Kidney (tissue), 14 donors: Measurements from ENCODE around the gene CLEC17A. TPM values are rescaled to one million over a fixed set of nuclear protein-coding genes. Genes with fewer than 3 reads are reported as not detected.
"Not testable (repeated sequence)": the region's sequence is repeated elsewhere in the genome, so short reads cannot be mapped to it uniquely, and the experiment has no call there.

Experiments used
- DNase-seq, 5 donors: peaks; one replicate each; pipeline ENCODE4 v3.0.0-alpha.2; 2013 to 2020
- FAIRE-seq: peaks from 2 replicates; lab custom pipeline; 2012; peaks lifted over from hg19 to GRCh38; lab: Jason Lieb, UNC
- H3K27ac ChIP-seq, 2 donors: one replicate each; pipeline ENCODE4 v1.7.0; 2013; ENCODE audit warnings: low read depth in 2 of 2, low read length in 2 of 2, inconsistent platforms in 1 of 2
- H3K27me3 ChIP-seq: one replicate; pipeline ENCODE4 v1.7.1; 2013; ENCODE audit warnings: low read length, inconsistent platforms; ENCODE audit not compliant: control insufficient read depth, insufficient read depth
- H3K36me3 ChIP-seq, 3 donors: one replicate each; pipeline versions ENCODE4 v1.7.0 to v1.7.1; 2013; ENCODE audit warnings: low read length in 3 of 3, control low read depth in 1 of 3, inconsistent platforms in 1 of 3; ENCODE audit not compliant: insufficient read depth in 3 of 3, control insufficient read depth in 2 of 3
- H3K4me1 ChIP-seq, 3 donors: one replicate each; pipeline versions ENCODE4 v1.7.0 to v1.7.1; 2013; ENCODE audit warnings: low read length in 3 of 3, inconsistent platforms in 1 of 3, low read depth in 1 of 3; ENCODE audit not compliant: control insufficient read depth in 2 of 3, insufficient read depth in 2 of 3
- H3K4me3 ChIP-seq, 3 donors: one replicate each; pipeline versions ENCODE4 v1.7.0 to v1.8.1; 2013; ENCODE audit warnings: low read length in 3 of 3, control low read depth in 1 of 3, inconsistent platforms in 1 of 3
- H3K9ac ChIP-seq, 3 donors: one replicate each; pipeline versions ENCODE4 v1.7.0 to v1.7.1; 2013; ENCODE audit warnings: low read length in 3 of 3, control low read depth in 1 of 3, inconsistent platforms in 1 of 3
- H3K9me3 ChIP-seq, 3 donors: one replicate each; pipeline versions ENCODE4 v1.7.0 to v1.7.1; 2013; ENCODE audit warnings: low read length in 3 of 3, control low read depth in 1 of 3, inconsistent platforms in 1 of 3; ENCODE audit not compliant: control insufficient read depth in 2 of 3, insufficient read depth in 1 of 3
- CTCF ChIP-seq: IDR thresholded peaks from 3 replicates; pipeline ENCODE4 v1.5.1; 2012; ENCODE audit warnings: mild to moderate bottlenecking, moderate library complexity, borderline replicate concordance; ENCODE audit not compliant: insufficient read depth; ENCODE audit errors: extremely low read depth
- intact Hi-C: fragments of 100-400 bp; cut with DNase I; formaldehyde crosslinking; loops from one replicate; pipeline ENCODE4 v1.11.1; 2022
- polyA plus RNA-seq: library from polyadenylated mRNA; stranded (reverse); fragments of 350-450 nt; fragmentation: Illumina TruSeq; extraction: RNeasy Lipid Tissue Mini Kit (QIAGEN cat#74804); gene quantifications from one replicate; pipeline ENCODE4 v1.2.3, GENCODE V29; 2014; ENCODE audit warnings: low read depth, low replicate concordance; ENCODE audit not compliant: insufficient read depth
- total RNA-seq: library from RNA; stranded (reverse); fragmentation: NEBNext Ultra II Directional; extraction: Animal tissue kit (Norgen Biotek cat#: 25700); gene quantifications from one replicate; pipeline ENCODE4 v1.2.1, GENCODE V29; 2021
- donor health status: control.
- donor health status: control.
- donor health status: control.
- donor health status: control.
- donor health status: control.
- donor health status: DM: yes; HTN: yes; CAD: no.
- donor health status: Normal renal cell carcinoma (clear cell type).

The CLEC17A gene
- total and polyA plus RNA-seq, 2 donors from 2014 or later: 0.76 TPM; not detected in 1

- Histone ChIP-seq H3K27ac (no peak overlapping the region), H3K36me3 (no peaks in the 10 kb centered on the region), H3K27me3 (no peaks in the 10 kb centered on the region), H3K4me3 (no peak overlapping the region), H3K4me1 (peaks cover 0 to 15% (median 6%) of the 10 kb centered on the region in 3 donors), H3K9ac (no peak overlapping the region), H3K9me3 (no peaks in the 10 kb centered on the region)
- TF ChIP-seq CTCF: no peak
- DNase-seq: no peak
- intact Hi-C loops: no loop called here
- FAIRE-seq: no peak
Measured at GRCh38 chr19:14563590-14563926, 19.3 kb upstream of the CLEC17A start.

- no peak overlapping the region for H3K4me3 ChIP-seq
- H3K9ac ChIP-seq: no peak overlapping the region
- DNase-seq (no peak), FAIRE-seq (no peak)
- TF ChIP-seq CTCF: no peak
- peaks cover 0 to 15% (median 6%) of the 10 kb centered on the region in 3 donors for H3K4me1 ChIP-seq
- H3K27ac ChIP-seq: no peak overlapping the region
- H3K27me3 ChIP-seq: no peaks in the 10 kb centered on the region
- no peaks in the 10 kb centered on the region for H3K9me3 ChIP-seq
- intact Hi-C loops: no loop called here
- no peaks in the 10 kb centered on the region for H3K36me3 ChIP-seq
Measured at GRCh38 chr19:14563989-14564651, 18.8 kb upstream of the CLEC17A start.

GRCh38 chr19:14564652-14565297 is 18.1 kb upstream of the CLEC17A start:
- intact Hi-C loops, H3K36me3 ChIP-seq, H3K27ac ChIP-seq, H3K4me3 ChIP-seq, DNase-seq, H3K9ac ChIP-seq, H3K9me3 ChIP-seq, H3K27me3 ChIP-seq, FAIRE-seq: not testable (repeated sequence)
- peaks cover 0 to 19% (median 6%) of the 10 kb centered on the region in 3 donors for H3K4me1 ChIP-seq

GRCh38 chr19:14565298-14565679 is 17.6 kb upstream of the CLEC17A start:
- intact Hi-C loops: no loop called here
- no peak overlapping the region for H3K4me3 ChIP-seq
- no peak for TF ChIP-seq CTCF
- no peak overlapping the region for H3K9ac ChIP-seq
- FAIRE-seq (no peak), DNase-seq (no peak)
- H3K4me1 ChIP-seq: peaks cover 0 to 18% (median 4%) of the 10 kb centered on the region in 3 donors
- H3K9me3 ChIP-seq: no peaks in the 10 kb centered on the region
- no peaks in the 10 kb centered on the region for H3K36me3 ChIP-seq
- H3K27ac ChIP-seq: no peak overlapping the region
- no peaks in the 10 kb centered on the region for H3K27me3 ChIP-seq
